K562 (cell line): ENCODE data around the gene FBXW9. TPM values are rescaled to one million over a fixed set of nuclear protein-coding genes. Genes with fewer than 3 reads are reported as not detected.

ENCODE experiments used
- ATF1 ChIP-seq, 2 experiments: fragments of 450-650 bp in 1 of 2; IDR thresholded peaks; 2 replicates each; pipeline ENCODE4 v1.6.1; 2016; ENCODE audit warnings: missing compliant biosample characterization in 1 of 2, missing genetic modification characterization in 1 of 2
- BACH1 ChIP-seq: fragments of 200-800 bp; sonication (Bioruptor generic); IDR thresholded peaks from 2 replicates; pipeline ENCODE4 v1.6.1; 2016; ENCODE audit warnings: missing genetic modification characterization, missing compliant biosample characterization
- BCOR ChIP-seq: fragments of 450-650 bp; IDR thresholded peaks from 2 replicates; pipeline ENCODE4 v1.6.1; 2016
- CBFA2T2 ChIP-seq: fragments of 450-650 bp; conservative IDR thresholded peaks from 2 replicates; pipeline ENCODE4 v1.6.1; 2017; ENCODE audit warnings: mild to moderate bottlenecking
- CBFA2T3 ChIP-seq: fragments of 450-650 bp; IDR thresholded peaks from 2 replicates; pipeline ENCODE4 v1.6.1; 2017
- CCNT2 ChIP-seq: IDR thresholded peaks from 2 replicates; pipeline ENCODE4 v1.6.1; 2011; ENCODE audit warnings: borderline replicate concordance, low read depth, mild to moderate bottlenecking, moderate library complexity, mixed read lengths, low read length; ENCODE audit not compliant: insufficient read length; ENCODE audit errors: extremely low read depth
- DPF2 ChIP-seq: fragments of 450-650 bp; IDR thresholded peaks from 2 replicates; pipeline ENCODE4 v1.6.1; 2016
- ELK3 ChIP-seq: fragments of 450-650 bp; formaldehyde crosslinking; IDR thresholded peaks from 2 replicates; pipeline ENCODE4 v1.4.0; 2020; ENCODE audit warnings: mild to moderate bottlenecking
- ESRRA ChIP-seq: fragments of 450-650 bp; IDR thresholded peaks from 2 replicates; pipeline ENCODE4 v1.6.1; 2014; ENCODE audit warnings: low read depth, mild to moderate bottlenecking, moderate library complexity, borderline replicate concordance
- EZH2 ChIP-seq: IDR thresholded peaks from 2 replicates; pipeline ENCODE4 v1.6.1; 2012; ENCODE audit warnings: low read depth, mild to moderate bottlenecking, inconsistent platforms, low read length, borderline replicate concordance
- FOSL1 ChIP-seq: fragments of 200-800 bp; sonication (Bioruptor generic); conservative IDR thresholded peaks from 2 replicates; pipeline ENCODE4 v1.6.1; 2016; ENCODE audit warnings: missing genetic modification characterization, missing compliant biosample characterization
- FOXA1 ChIP-seq: fragments of 450-650 bp; IDR thresholded peaks from 2 replicates; pipeline ENCODE4 v1.6.1; 2016; ENCODE audit warnings: mild to moderate bottlenecking, borderline replicate concordance
- GABPB1 ChIP-seq: sonication (generic); formaldehyde crosslinking; IDR thresholded peaks from 2 replicates; pipeline ENCODE4 v1.8.0; 2022; ENCODE audit warnings: mild to moderate bottlenecking, missing genetic modification reagents
- GMEB1 ChIP-seq: fragments of 250-450 bp; sonication (Bioruptor Pico); IDR thresholded peaks from 2 replicates; pipeline ENCODE4 v1.4.0; 2020; ENCODE audit warnings: mild to moderate bottlenecking
- HCFC1 ChIP-seq: IDR thresholded peaks from 2 replicates; pipeline ENCODE4 v1.6.1; 2012; ENCODE audit warnings: low read depth, low read length, improper control_type of control experiment
- HDAC2 ChIP-seq: fragments of 450-650 bp; IDR thresholded peaks from 2 replicates; pipeline ENCODE4 v1.6.1; 2016; ENCODE audit warnings: mild to moderate bottlenecking
- HNRNPH1 ChIP-seq: fragments of 200-400 bp; formaldehyde crosslinking; optimal IDR thresholded peaks from 2 replicates; pipeline ENCODE3; 2017; ENCODE audit warnings: low read depth, mild to moderate bottlenecking, low read length, moderate library complexity
- KLF16 ChIP-seq: IDR thresholded peaks from 2 replicates; pipeline ENCODE4 v1.6.1; 2016; ENCODE audit warnings: antibody characterized with exemption
- MAFG ChIP-seq: fragments of 450-650 bp; conservative IDR thresholded peaks from 2 replicates; pipeline ENCODE4 v1.6.1; 2016; ENCODE audit warnings: missing genetic modification characterization, missing compliant biosample characterization
- MXD1 ChIP-seq: fragments of 250-450 bp; sonication (Bioruptor Pico); IDR thresholded peaks from 2 replicates; pipeline ENCODE4 v1.8.0; 2021; ENCODE audit warnings: borderline replicate concordance, mild to moderate bottlenecking, moderate library complexity; ENCODE audit not compliant: poor library complexity, severe bottlenecking
- NFIC ChIP-seq: fragments of 450-650 bp; IDR thresholded peaks from 2 replicates; pipeline ENCODE4 v1.6.1; 2017; ENCODE audit warnings: mild to moderate bottlenecking, inconsistent platforms
- NR2C2 ChIP-seq, 2 experiments: fragments of 200-800 bp in 1 of 2; sonication (Bioruptor generic) in 1 of 2; sonication (generic) in 1 of 2; formaldehyde crosslinking in 1 of 2; IDR thresholded peaks; 2 replicates each; pipeline versions ENCODE4 v1.6.1 to v1.8.0; 2016 to 2022; ENCODE audit warnings: mild to moderate bottlenecking in 1 of 2, missing compliant biosample characterization in 1 of 2, missing genetic modification characterization in 1 of 2, missing genetic modification reagents in 1 of 2
- NRF1 ChIP-seq, 2 experiments: fragments of 450-650 bp; IDR thresholded peaks in 1 of 2; conservative IDR thresholded peaks in 1 of 2; 2 replicates each; pipeline ENCODE4 v1.6.1; 2014; ENCODE audit warnings: mild to moderate bottlenecking in 2 of 2
- RFX1 ChIP-seq: fragments of 450-650 bp; IDR thresholded peaks from 2 replicates; pipeline ENCODE4 v1.6.1; 2016; ENCODE audit warnings: mild to moderate bottlenecking, moderate library complexity
- TBP ChIP-seq: optimal IDR thresholded peaks from 2 replicates; pipeline ENCODE3; 2011; ENCODE audit warnings: low read depth, low read length, improper control_type of control experiment
- ZFP1 ChIP-seq: fragments of 450-650 bp; formaldehyde crosslinking; IDR thresholded peaks from 2 replicates; pipeline ENCODE4 v1.4.0; 2020; ENCODE audit warnings: mild to moderate bottlenecking, mixed read lengths
- ZNF76 ChIP-seq: fragments of 250-450 bp; sonication (Bioruptor Pico); IDR thresholded peaks from 2 replicates; pipeline ENCODE4 v1.4.0; 2020; ENCODE audit warnings: mild to moderate bottlenecking, moderate library complexity, borderline replicate concordance
- polyA plus RNA-seq, 8 experiments: library from polyadenylated mRNA; depleted of rRNA in 4 of 8; stranded (reverse) in 5 of 8; unstranded in 3 of 8; fragments of >200 nt; fragmentation: Nextera tagmentation in 2 of 8; fragmentation: Illumina TruSeq in 1 of 8; extraction: Ambion mirVana in 2 of 8; extraction: Trizol in 1 of 8; gene quantifications; 2 replicates each; pipeline versions ENCODE4 v1.2.1 to v1.2.3, GENCODE V29; 2011 to 2014; ENCODE audit warnings: inconsistent platforms in 1 of 8, missing spikeins in 1 of 8
- total RNA-seq, 7 experiments: library from RNA; depleted of rRNA in 6 of 7; stranded (reverse); fragments of >200 nt in 6 of 7; fragmentation: Illumina TruSeq in 2 of 7; extraction: Trizol in 2 of 7; gene quantifications; 2 replicates each; pipeline versions ENCODE4 v1.2.1 to v1.2.3, GENCODE V29; 2011 to 2021; ENCODE audit warnings: low replicate concordance in 1 of 7

Gene FBXW9
- total and polyA plus RNA-seq, 9 of the 15 experiments (the other 6 are each of a cell fraction or from before 2014, with no cell fraction given), result 0.23 to 21.7 (median 6.2) TPM

DNA sequence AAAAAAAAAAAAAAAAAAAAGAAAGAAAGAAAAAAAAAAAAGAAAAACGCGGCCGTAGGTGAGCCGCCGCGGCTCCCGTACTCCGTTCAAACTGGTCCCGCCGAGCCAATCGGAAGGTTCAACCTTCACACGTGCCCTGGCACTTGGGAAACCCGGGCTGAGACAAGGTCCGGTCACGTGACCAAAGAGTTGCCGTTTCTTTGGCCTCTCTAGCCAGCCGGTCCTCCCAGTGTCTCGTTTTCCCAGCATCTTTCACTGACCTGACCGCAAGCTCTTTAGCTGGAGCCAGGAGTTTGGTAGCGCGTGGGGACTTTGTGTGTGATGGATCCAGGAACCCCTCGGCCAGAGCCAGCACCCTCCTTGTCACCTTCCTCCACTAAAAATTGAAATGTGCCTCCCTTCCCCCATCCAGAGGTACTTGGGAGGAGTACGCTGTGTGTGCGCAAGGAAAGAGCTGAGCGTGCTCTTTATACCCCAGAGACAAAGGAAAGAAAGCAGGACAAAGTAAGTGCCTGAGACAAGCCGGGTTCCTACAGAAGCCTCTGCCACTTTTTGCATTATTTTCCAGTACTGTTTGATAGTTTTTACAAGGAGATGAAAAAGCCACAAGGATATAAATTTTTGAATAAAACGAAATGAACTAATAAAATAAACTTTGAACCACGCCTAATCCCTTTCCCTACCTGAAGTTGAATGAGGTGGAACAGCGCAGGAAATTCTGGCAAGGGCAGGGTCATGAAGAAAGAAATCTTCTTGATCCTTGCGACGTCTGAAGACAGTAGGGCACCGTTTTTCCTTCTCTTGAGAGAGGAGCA lies 26.3 kb upstream of the FBXW9 start (continued):
- peak; percentile 89 for TF ChIP-seq ESRRA
- no peak for TF ChIP-seq BACH1
- TF ChIP-seq TBP, result peak; percentile 84
- peak; percentile 47; the same call in 1 of the 2 replicates for TF ChIP-seq HDAC2
- peak; percentile 99 for TF ChIP-seq CBFA2T2
- 0 out of 2 replicates have a peak, but pooled peaks have one; percentile 23 for TF ChIP-seq CBFA2T3
- peak; percentile 69; the same call in 1 of the 2 replicates for TF ChIP-seq BCOR
- TF ChIP-seq MAFG (tag), result peak; percentile 49
- TF ChIP-seq NRF1 (conservative IDR thresholded peaks at IDR 0.05 in 1 of 2, IDR thresholded peaks at IDR 0.05 in 1 of 2), result peak; percentile 69 to 73
- peak; percentile 79; the same call in 1 of the 2 replicates for TF ChIP-seq GABPB1
- TF ChIP-seq RFX1, result no peak
- no peak for TF ChIP-seq ELK3
- no peak for TF ChIP-seq ZNF76 (CRISPR knock-in tag)
- TF ChIP-seq NFIC, result no peak; the same call in 1 of the 2 replicates
- TF ChIP-seq EZH2, result no peak
- peak; percentile 44; the same call in 1 of the 2 replicates for TF ChIP-seq KLF16
- no peak; the same call in 1 of the 2 replicates for TF ChIP-seq FOSL1
- peak; percentile 67 for TF ChIP-seq GMEB1
- peak; percentile 33 for TF ChIP-seq CCNT2
- no peak for TF ChIP-seq NR2C2 (CRISPR knock-in tag; IDR thresholded peaks at IDR 0.05)
- peak; percentile 83 for TF ChIP-seq NR2C2 (tag; IDR thresholded peaks at IDR 0.05)
- TF ChIP-seq MXD1, result peak; percentile 29
- TF ChIP-seq DPF2, result no peak; the same call in 1 of the 2 replicates
- TF ChIP-seq FOXA1, result no peak
- peak; percentile 75 for TF ChIP-seq HCFC1
- peak; percentile 60; the same call in 1 of the 2 replicates for TF ChIP-seq ZFP1 (CRISPR knock-in tag)
- TF ChIP-seq HNRNPH1, result no peak
- TF ChIP-seq ATF1 (CRISPR knock-in tag; IDR thresholded peaks at IDR 0.05), result no peak
- peak; percentile 84 for TF ChIP-seq ATF1 (tag; IDR thresholded peaks at IDR 0.05)
